Nephron (organoid): ENCODE measurements around the gene SEMA3E.

Experiments
- H3K27ac Mint-ChIP-seq, 3 experiments: 2 replicates each; pipeline ENCODE4 v1.8.0; 2020; ENCODE audit warnings: mixed read lengths in 3 of 3, mild to moderate bottlenecking in 2 of 3, moderate library complexity in 1 of 3
- H3K27me3 Mint-ChIP-seq: 2 replicates; pipeline ENCODE4 v1.8.0; 2021; ENCODE audit warnings: low read depth, mild to moderate bottlenecking, moderate library complexity, mixed read lengths
- H3K36me3 Mint-ChIP-seq: 2 replicates; pipeline ENCODE4 v1.8.0; 2020; ENCODE audit warnings: low read depth, mixed read lengths
- H3K4me1 Mint-ChIP-seq: 2 replicates; pipeline ENCODE4 v1.8.0; 2020; ENCODE audit warnings: mixed read lengths
- H3K4me3 Mint-ChIP-seq, 3 experiments: 2 replicates each; pipeline ENCODE4 v1.8.0; 2020; ENCODE audit warnings: mild to moderate bottlenecking in 3 of 3, mixed read lengths in 3 of 3, moderate library complexity in 2 of 3
- H3K9me3 Mint-ChIP-seq: 2 replicates; pipeline ENCODE4 v1.8.0; 2020; ENCODE audit warnings: mixed read lengths
- TF ChIP-seq, protein P1 (sequence below), 3 experiments: fragments of 200-600 bp; sonication (generic); IDR thresholded peaks; one replicate each; pipeline ENCODE4 v1.5.0; 2021; ENCODE audit warnings: antibody characterized with exemption in 3 of 3; ENCODE audit not compliant: unreplicated experiment in 3 of 3

SEMA3E gene

DNA sequence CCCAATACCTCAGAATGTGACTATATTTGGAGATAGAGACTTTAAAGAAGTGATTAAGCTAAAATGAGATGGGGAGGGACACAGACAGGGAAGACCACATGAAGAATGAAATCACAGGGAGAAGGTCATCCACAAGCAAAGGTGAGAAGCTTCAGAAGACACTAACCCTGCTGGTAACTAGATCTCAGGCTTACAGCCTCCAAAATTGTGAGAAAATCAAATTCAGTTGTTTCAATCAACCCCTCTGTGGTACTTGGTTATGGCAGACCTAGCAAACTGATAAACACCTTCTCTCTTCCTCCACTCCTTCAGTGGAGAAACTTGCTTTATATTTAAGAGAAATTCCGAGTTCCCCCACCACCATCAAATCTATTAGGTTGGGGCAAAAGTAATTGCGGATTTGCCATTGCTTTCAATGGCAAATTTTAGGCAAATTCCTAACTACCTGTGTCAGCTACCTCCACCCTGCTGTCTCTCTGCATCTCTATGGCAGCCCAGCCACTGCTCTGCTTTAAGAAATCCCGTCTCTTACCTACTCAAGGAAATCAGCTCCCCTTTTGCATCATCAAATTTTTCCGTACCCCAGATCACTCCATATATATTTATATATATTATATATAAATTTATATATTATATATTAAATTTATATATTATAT, 38.2 kb downstream of the SEMA3E start:
- H3K27ac Mint-ChIP-seq = no peak overlapping the region
- no peaks in the 10 kb centered on the region for H3K9me3 Mint-ChIP-seq
- TF ChIP-seq, protein P1, sequence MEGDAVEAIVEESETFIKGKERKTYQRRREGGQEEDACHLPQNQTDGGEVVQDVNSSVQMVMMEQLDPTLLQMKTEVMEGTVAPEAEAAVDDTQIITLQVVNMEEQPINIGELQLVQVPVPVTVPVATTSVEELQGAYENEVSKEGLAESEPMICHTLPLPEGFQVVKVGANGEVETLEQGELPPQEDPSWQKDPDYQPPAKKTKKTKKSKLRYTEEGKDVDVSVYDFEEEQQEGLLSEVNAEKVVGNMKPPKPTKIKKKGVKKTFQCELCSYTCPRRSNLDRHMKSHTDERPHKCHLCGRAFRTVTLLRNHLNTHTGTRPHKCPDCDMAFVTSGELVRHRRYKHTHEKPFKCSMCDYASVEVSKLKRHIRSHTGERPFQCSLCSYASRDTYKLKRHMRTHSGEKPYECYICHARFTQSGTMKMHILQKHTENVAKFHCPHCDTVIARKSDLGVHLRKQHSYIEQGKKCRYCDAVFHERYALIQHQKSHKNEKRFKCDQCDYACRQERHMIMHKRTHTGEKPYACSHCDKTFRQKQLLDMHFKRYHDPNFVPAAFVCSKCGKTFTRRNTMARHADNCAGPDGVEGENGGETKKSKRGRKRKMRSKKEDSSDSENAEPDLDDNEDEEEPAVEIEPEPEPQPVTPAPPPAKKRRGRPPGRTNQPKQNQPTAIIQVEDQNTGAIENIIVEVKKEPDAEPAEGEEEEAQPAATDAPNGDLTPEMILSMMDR (IDR thresholded peaks at IDR 0.05; ENCODE audit: unreplicated experiment in 3 of 3) = no peak
- no peaks in the 10 kb centered on the region for H3K27me3 Mint-ChIP-seq
- no peaks in the 10 kb centered on the region for H3K4me1 Mint-ChIP-seq
- H3K36me3 Mint-ChIP-seq = no peaks in the 10 kb centered on the region
- no peak overlapping the region for H3K4me3 Mint-ChIP-seq

DNA sequence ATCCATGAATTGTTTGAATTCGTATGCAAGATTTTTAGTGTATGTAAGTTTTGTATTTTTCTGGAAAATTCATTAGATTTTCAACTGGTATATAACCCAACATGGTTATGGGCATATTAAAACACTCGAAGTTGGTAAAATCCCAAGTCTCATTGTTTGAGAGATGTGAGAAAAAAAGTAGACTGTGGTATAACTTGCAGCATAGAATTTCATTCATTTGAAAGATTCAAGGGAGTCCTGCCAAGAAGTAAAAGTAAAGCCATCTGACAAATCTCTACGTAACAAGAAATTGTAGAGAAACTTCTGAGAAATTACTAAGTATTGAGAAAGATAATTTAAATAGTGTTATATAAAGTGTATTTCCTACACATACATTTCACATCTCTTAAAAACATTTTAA, 40.2 kb downstream of the SEMA3E start:
- H3K9me3 Mint-ChIP-seq = no peaks in the 10 kb centered on the region
- no peaks in the 10 kb centered on the region for H3K27me3 Mint-ChIP-seq
- H3K36me3 Mint-ChIP-seq = no peaks in the 10 kb centered on the region
- TF ChIP-seq, protein P1 (IDR thresholded peaks at IDR 0.05; ENCODE audit: unreplicated experiment in 3 of 3) = no peak
- H3K4me3 Mint-ChIP-seq = no peak overlapping the region
- H3K4me1 Mint-ChIP-seq = no peaks in the 10 kb centered on the region
- H3K27ac Mint-ChIP-seq = no peak overlapping the region

DNA sequence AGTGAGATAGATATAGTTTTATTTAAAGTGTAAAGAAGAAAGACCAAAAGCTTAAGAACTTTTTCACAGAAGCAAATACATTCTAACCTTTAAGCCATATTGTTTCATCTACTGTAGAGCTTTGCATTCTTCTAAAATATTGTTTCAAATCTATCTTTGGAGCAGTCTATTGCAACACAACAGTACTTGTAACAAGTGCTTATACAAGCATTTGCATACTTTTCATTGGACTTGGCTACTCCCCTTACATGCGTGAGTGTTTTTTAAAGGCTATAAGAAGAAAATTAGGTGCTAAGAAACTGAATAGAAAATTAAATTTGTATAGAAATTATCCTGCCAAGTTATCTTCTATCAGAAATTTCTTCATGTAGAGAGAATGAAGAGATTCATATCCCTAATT, 45.3 kb downstream of the SEMA3E start:
- H3K9me3 Mint-ChIP-seq = peaks cover 3% of the 10 kb centered on the region
- H3K4me1 Mint-ChIP-seq = no peaks in the 10 kb centered on the region
- TF ChIP-seq, protein P1 (IDR thresholded peaks at IDR 0.05; ENCODE audit: unreplicated experiment in 3 of 3) = no peak
- H3K4me3 Mint-ChIP-seq = no peak overlapping the region
- H3K27me3 Mint-ChIP-seq = no peaks in the 10 kb centered on the region
- H3K36me3 Mint-ChIP-seq = no peaks in the 10 kb centered on the region
- H3K27ac Mint-ChIP-seq = no peak overlapping the region

DNA sequence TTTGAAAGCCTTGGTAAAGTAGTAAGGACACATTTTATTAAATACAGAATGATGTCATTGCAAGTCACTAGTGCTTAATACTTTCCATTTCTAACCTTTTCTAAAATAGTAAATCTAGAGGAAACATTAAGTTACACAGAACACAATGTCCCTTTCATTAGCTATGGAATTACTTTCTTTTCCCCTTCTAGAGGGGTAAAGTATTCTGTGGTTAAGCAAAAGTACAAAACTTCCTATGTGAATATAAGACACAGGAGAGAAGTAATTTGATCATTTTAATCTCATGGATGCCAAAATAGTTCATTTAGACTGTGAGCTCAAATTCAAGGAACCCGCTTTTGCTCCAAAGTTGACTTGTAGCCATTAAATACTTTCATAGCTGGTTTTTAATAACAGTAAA, 49.8 kb downstream of the SEMA3E start:
- TF ChIP-seq, protein P1 (IDR thresholded peaks at IDR 0.05; ENCODE audit: unreplicated experiment in 3 of 3) = no peak
- H3K27ac Mint-ChIP-seq = no peak overlapping the region

DNA sequence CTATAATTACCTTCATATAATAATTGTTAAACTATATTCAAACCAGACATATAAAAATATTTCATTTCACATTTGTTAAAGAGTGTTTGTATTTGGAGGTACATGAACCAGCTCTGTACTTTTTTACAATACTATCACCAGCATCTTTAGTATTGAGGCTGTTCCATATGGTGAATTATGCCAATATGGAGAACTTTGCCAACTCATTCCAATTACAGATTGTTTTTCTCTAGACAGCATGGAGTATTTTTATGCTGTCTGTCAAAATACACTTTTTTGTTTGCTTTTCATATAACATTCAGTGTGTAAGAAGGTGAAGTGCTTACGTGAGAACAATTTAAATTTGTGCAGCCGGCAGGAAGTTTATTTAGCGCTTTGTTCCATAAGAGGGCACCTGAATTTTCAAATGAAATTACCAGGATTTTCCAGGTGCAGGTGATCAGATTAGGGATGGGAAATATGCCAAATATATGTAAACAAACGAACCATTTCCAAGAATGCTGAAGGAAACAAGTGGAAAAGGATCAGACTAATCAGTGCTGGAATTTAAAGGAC, 54.9 kb downstream of the SEMA3E start:
- H3K27me3 Mint-ChIP-seq = no peaks in the 10 kb centered on the region
- H3K4me3 Mint-ChIP-seq = no peak overlapping the region
- H3K4me1 Mint-ChIP-seq = no peaks in the 10 kb centered on the region
- H3K9me3 Mint-ChIP-seq = no peaks in the 10 kb centered on the region
- TF ChIP-seq, protein P1 (IDR thresholded peaks at IDR 0.05; ENCODE audit: unreplicated experiment in 3 of 3) = no peak
- H3K36me3 Mint-ChIP-seq = no peaks in the 10 kb centered on the region
- H3K27ac Mint-ChIP-seq = no peak overlapping the region

More for the DNA sequence above, 49.8 kb downstream of the SEMA3E start:
- no peaks in the 10 kb centered on the region for H3K4me1 Mint-ChIP-seq
- no peaks in the 10 kb centered on the region for H3K27me3 Mint-ChIP-seq
- no peaks in the 10 kb centered on the region for H3K36me3 Mint-ChIP-seq
- peaks cover 3% of the 10 kb centered on the region for H3K9me3 Mint-ChIP-seq
- no peak overlapping the region for H3K4me3 Mint-ChIP-seq
